Liver (tissue), 9 donors: ENCODE results near the gene TRNAU1AP. TPM values are rescaled to one million over a fixed set of nuclear protein-coding genes. Genes with fewer than 3 reads are reported as not detected.
A peak's percentile ranks its signal among the peaks of the same experiment; 100 is the strongest.

ENCODE experiments used
- DNase-seq: peaks from one replicate; pipeline ENCODE4 v3.0.0-alpha.2; 2017; ENCODE audit warnings: low spot score
- H3K27ac ChIP-seq, 2 donors: one replicate each; pipeline ENCODE4 v1.7.0; 2013; ENCODE audit warnings: inconsistent platforms in 2 of 2, low read length in 2 of 2, control low read depth in 1 of 2, low read depth in 1 of 2, mild to moderate bottlenecking in 1 of 2
- H3K27me3 ChIP-seq, 4 donors: one replicate each; pipeline versions ENCODE4 v1.6.1 to v1.7.0; 2013; ENCODE audit warnings: low read length in 3 of 4, inconsistent platforms in 1 of 4, mild to moderate bottlenecking in 1 of 4, moderate library complexity in 1 of 4; ENCODE audit not compliant: control insufficient read depth in 4 of 4, insufficient read depth in 4 of 4
- H3K36me3 ChIP-seq, 4 donors: one replicate each; pipeline versions ENCODE4 v1.6.1 to v1.7.0; 2013; ENCODE audit warnings: low read length in 3 of 4, mild to moderate bottlenecking in 3 of 4, low read depth in 1 of 4, moderate library complexity in 1 of 4; ENCODE audit not compliant: control insufficient read depth in 4 of 4, insufficient read depth in 3 of 4
- H3K4me1 ChIP-seq, 4 donors: one replicate each; pipeline versions ENCODE4 v1.6.1 to v1.7.0; 2013; ENCODE audit warnings: low read length in 3 of 4, mild to moderate bottlenecking in 3 of 4, moderate library complexity in 1 of 4; ENCODE audit not compliant: control insufficient read depth in 4 of 4, insufficient read depth in 4 of 4
- H3K4me3 ChIP-seq, 3 donors: one replicate each; pipeline versions ENCODE4 v1.6.1 to v1.7.0; 2013; ENCODE audit warnings: low read length in 3 of 3, control low read depth in 1 of 3, low read depth in 1 of 3, mild to moderate bottlenecking in 1 of 3
- H3K9ac ChIP-seq, 2 donors: one replicate each; pipeline ENCODE4 v1.7.0; 2013; ENCODE audit warnings: low read length in 2 of 2, mild to moderate bottlenecking in 2 of 2, moderate library complexity in 2 of 2, control low read depth in 1 of 2, low read depth in 1 of 2
- H3K9me3 ChIP-seq, 4 donors: one replicate each; pipeline versions ENCODE4 v1.6.1 to v1.7.0; 2013; ENCODE audit warnings: low read length in 3 of 4; ENCODE audit not compliant: control insufficient read depth in 4 of 4
- ATF3 ChIP-seq: IDR thresholded peaks from 2 replicates; pipeline ENCODE4 v1.6.1; 2016; ENCODE audit warnings: antibody characterized with exemption
- EGR1 ChIP-seq, 2 donors: IDR thresholded peaks; 2 replicates each; pipeline ENCODE4 v1.6.1; 2016 to 2018; ENCODE audit warnings: antibody characterized with exemption in 2 of 2, low read depth in 2 of 2
- FOXA1 ChIP-seq: IDR thresholded peaks from 2 replicates; pipeline ENCODE4 v1.6.1; 2016; ENCODE audit warnings: antibody characterized with exemption
- FOXA2 ChIP-seq: IDR thresholded peaks from 2 replicates; pipeline ENCODE4 v1.6.1; 2016; ENCODE audit warnings: antibody characterized with exemption
- GABPA ChIP-seq, 2 donors: IDR thresholded peaks in 1 of 2; conservative IDR thresholded peaks in 1 of 2; 2 replicates each; pipeline ENCODE4 v1.6.1; 2016; ENCODE audit warnings: antibody characterized with exemption in 2 of 2, mild to moderate bottlenecking in 1 of 2, moderate library complexity in 1 of 2
- HNF4A ChIP-seq, 2 donors: conservative IDR thresholded peaks; 2 replicates each; pipeline ENCODE4 v1.6.1; 2016; ENCODE audit warnings: antibody characterized with exemption in 2 of 2, mild to moderate bottlenecking in 2 of 2
- HNF4G ChIP-seq: IDR thresholded peaks from 2 replicates; pipeline ENCODE4 v1.6.1; 2016; ENCODE audit warnings: antibody characterized with exemption
- JUND ChIP-seq, 2 donors: IDR thresholded peaks; 2 replicates each; pipeline ENCODE4 v1.6.1; 2016; ENCODE audit warnings: antibody characterized with exemption in 2 of 2
- NR2F2 ChIP-seq: IDR thresholded peaks from 2 replicates; pipeline ENCODE4 v1.6.1; 2016; ENCODE audit warnings: antibody characterized with exemption
- RAD21 ChIP-seq, 2 donors: IDR thresholded peaks; 2 replicates each; pipeline ENCODE4 v1.6.1; 2016; ENCODE audit warnings: antibody characterized with exemption in 2 of 2, mild to moderate bottlenecking in 2 of 2
- RXRA ChIP-seq, 2 donors: IDR thresholded peaks; 2 replicates each; pipeline ENCODE4 v1.6.1; 2017 to 2018; ENCODE audit warnings: antibody characterized with exemption in 2 of 2, mild to moderate bottlenecking in 1 of 2
- SP1 ChIP-seq: IDR thresholded peaks from 2 replicates; pipeline ENCODE4 v1.6.1; 2018; ENCODE audit warnings: antibody characterized with exemption, mild to moderate bottlenecking
- TAF1 ChIP-seq: conservative IDR thresholded peaks from 2 replicates; pipeline ENCODE4 v1.6.1; 2016; ENCODE audit warnings: antibody characterized with exemption, mild to moderate bottlenecking
- YY1 ChIP-seq: IDR thresholded peaks from 2 replicates; pipeline ENCODE4 v1.6.1; 2016; ENCODE audit warnings: antibody characterized with exemption, mild to moderate bottlenecking
- WGBS: extraction: QIAGEN DNeasy Blood & Tissue Kit; methylation state at CpG from one replicate; pipeline ENCODE4 v1.1.7; 2013; 5-methylcytosine and 5-hydroxymethylcytosine counted together
- polyA plus RNA-seq, 2 donors: library from polyadenylated mRNA; stranded (reverse) in 1 of 2; unstranded in 1 of 2; fragments of 200-250 nt in 1 of 2; fragments of >200 nt in 1 of 2; fragmentation: Nextera tagmentation in 1 of 2; extraction: Ambion mirVana in 1 of 2; gene quantifications; one replicate each; pipeline versions ENCODE4 v1.2.1 to v1.2.3, GENCODE V29; 2013 to 2015
- total RNA-seq, 2 donors: library from RNA; depleted of rRNA; stranded (reverse); fragments of >200 nt; gene quantifications; one replicate each; pipeline ENCODE4 v1.2.3, GENCODE V29; 2014
- TF ChIP-seq, protein P1 (sequence below): IDR thresholded peaks from 2 replicates; pipeline ENCODE4 v1.6.1; 2016; ENCODE audit warnings: antibody characterized with exemption, mild to moderate bottlenecking
- TF ChIP-seq, protein P2 (sequence below): fragments of 150-350 bp; IDR thresholded peaks from 2 replicates; pipeline ENCODE4 v1.5.1; 2017; ENCODE audit warnings: improper control_type of control experiment, low read depth, low read length; ENCODE audit not compliant: missing input control
- TF ChIP-seq, protein P3 (sequence below): IDR thresholded peaks from 2 replicates; pipeline ENCODE4 v1.6.1; 2016; ENCODE audit warnings: antibody characterized with exemption
- TF ChIP-seq, protein P4 (sequence below): IDR thresholded peaks from 2 replicates; pipeline ENCODE4 v1.6.1; 2016; ENCODE audit warnings: antibody characterized with exemption
- donor health status: healthy.
- donor health status: healthy.
- donor health status: healthy.
- donor health status: healthy.
- donor health status: healthy.

Gene TRNAU1AP
- total and polyA plus RNA-seq, 4 donors: 5.6 to 12.0 (median 8.8) TPM

DNA sequence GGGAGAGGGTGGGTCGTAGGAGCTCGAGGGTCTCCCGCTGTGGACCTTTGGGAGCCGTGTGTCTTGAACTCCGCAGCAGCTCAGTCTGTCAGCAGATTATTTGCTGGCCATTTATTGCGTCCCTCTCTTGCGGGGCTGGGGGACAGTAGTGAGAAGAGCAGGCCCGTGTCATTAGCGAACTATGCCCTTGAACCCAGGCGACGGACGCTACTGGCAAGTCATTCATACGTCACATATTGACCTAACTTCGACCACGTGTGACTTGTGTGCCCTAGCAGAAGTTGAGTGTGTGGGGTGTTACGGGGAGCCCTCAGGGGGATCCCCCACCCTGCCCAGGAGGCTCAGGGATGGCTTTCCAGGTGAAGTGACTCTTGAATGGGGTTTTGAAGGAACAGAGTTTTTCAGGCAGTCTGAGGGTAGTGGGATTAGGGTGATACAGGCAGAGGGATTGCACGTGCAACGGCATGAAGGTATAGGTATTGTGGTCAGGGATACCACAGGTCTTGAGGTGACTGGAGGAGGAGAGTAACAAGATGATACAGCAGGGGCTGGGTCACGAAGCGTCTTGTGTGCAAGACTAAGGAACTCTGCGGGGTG, 34.0 kb upstream of the TRNAU1AP start:
- TF ChIP-seq GABPA (IDR thresholded peaks at IDR 0.05 in 1 of 2, conservative IDR thresholded peaks at IDR 0.05 in 1 of 2) (no peak), HNF4A (conservative IDR thresholded peaks at IDR 0.05) (peak in 1 of 2 donors; percentile 12), YY1 (no peak), EGR1 (IDR thresholded peaks at IDR 0.05; ENCODE audit: low read depth in 2 of 2) (no peak), RAD21 (IDR thresholded peaks at IDR 0.05) (no peak), FOXA2 (peak; percentile 68), HNF4G (no peak), ATF3 (no peak), TAF1 (no peak), SP1 (no peak), NR2F2 (no peak), RXRA (IDR thresholded peaks at IDR 0.05) (peak; percentile 19 to 36), FOXA1 (peak; percentile 31), JUND (IDR thresholded peaks at IDR 0.05) (no peak)
- TF ChIP-seq, protein P1, sequence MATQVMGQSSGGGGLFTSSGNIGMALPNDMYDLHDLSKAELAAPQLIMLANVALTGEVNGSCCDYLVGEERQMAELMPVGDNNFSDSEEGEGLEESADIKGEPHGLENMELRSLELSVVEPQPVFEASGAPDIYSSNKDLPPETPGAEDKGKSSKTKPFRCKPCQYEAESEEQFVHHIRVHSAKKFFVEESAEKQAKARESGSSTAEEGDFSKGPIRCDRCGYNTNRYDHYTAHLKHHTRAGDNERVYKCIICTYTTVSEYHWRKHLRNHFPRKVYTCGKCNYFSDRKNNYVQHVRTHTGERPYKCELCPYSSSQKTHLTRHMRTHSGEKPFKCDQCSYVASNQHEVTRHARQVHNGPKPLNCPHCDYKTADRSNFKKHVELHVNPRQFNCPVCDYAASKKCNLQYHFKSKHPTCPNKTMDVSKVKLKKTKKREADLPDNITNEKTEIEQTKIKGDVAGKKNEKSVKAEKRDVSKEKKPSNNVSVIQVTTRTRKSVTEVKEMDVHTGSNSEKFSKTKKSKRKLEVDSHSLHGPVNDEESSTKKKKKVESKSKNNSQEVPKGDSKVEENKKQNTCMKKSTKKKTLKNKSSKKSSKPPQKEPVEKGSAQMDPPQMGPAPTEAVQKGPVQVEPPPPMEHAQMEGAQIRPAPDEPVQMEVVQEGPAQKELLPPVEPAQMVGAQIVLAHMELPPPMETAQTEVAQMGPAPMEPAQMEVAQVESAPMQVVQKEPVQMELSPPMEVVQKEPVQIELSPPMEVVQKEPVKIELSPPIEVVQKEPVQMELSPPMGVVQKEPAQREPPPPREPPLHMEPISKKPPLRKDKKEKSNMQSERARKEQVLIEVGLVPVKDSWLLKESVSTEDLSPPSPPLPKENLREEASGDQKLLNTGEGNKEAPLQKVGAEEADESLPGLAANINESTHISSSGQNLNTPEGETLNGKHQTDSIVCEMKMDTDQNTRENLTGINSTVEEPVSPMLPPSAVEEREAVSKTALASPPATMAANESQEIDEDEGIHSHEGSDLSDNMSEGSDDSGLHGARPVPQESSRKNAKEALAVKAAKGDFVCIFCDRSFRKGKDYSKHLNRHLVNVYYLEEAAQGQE: no peak
- TF ChIP-seq, protein P2, sequence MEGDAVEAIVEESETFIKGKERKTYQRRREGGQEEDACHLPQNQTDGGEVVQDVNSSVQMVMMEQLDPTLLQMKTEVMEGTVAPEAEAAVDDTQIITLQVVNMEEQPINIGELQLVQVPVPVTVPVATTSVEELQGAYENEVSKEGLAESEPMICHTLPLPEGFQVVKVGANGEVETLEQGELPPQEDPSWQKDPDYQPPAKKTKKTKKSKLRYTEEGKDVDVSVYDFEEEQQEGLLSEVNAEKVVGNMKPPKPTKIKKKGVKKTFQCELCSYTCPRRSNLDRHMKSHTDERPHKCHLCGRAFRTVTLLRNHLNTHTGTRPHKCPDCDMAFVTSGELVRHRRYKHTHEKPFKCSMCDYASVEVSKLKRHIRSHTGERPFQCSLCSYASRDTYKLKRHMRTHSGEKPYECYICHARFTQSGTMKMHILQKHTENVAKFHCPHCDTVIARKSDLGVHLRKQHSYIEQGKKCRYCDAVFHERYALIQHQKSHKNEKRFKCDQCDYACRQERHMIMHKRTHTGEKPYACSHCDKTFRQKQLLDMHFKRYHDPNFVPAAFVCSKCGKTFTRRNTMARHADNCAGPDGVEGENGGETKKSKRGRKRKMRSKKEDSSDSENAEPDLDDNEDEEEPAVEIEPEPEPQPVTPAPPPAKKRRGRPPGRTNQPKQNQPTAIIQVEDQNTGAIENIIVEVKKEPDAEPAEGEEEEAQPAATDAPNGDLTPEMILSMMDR: no peak
- TF ChIP-seq, protein P3, sequence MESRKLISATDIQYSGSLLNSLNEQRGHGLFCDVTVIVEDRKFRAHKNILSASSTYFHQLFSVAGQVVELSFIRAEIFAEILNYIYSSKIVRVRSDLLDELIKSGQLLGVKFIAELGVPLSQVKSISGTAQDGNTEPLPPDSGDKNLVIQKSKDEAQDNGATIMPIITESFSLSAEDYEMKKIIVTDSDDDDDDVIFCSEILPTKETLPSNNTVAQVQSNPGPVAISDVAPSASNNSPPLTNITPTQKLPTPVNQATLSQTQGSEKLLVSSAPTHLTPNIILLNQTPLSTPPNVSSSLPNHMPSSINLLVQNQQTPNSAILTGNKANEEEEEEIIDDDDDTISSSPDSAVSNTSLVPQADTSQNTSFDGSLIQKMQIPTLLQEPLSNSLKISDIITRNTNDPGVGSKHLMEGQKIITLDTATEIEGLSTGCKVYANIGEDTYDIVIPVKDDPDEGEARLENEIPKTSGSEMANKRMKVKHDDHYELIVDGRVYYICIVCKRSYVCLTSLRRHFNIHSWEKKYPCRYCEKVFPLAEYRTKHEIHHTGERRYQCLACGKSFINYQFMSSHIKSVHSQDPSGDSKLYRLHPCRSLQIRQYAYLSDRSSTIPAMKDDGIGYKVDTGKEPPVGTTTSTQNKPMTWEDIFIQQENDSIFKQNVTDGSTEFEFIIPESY: no peak
- TF ChIP-seq, protein P4, sequence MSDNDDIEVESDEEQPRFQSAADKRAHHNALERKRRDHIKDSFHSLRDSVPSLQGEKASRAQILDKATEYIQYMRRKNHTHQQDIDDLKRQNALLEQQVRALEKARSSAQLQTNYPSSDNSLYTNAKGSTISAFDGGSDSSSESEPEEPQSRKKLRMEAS: no peak
- H3K4me3 ChIP-seq: peak overlapping the region; percentile 57 to 71 (median 68)
- 13% methylated on average over 21 of the region's 21 CpGs for WGBS
- peak overlapping the region; percentile 26 to 51 for H3K9ac ChIP-seq
- no peaks in the 10 kb centered on the region for H3K9me3 ChIP-seq
- H3K27me3 ChIP-seq: no peaks in the 10 kb centered on the region
- H3K4me1 ChIP-seq: peaks cover 4 to 16% (median 11%) of the 10 kb centered on the region in 4 donors
- peaks cover 0 to under 1% (median 0%) of the 10 kb centered on the region in 4 donors for H3K36me3 ChIP-seq
- no peak for DNase-seq
- H3K27ac ChIP-seq: peak overlapping the region in 1 of 2 donors; percentile 92
